LNCaP clone FGC (cell line): Measurements from ENCODE around the gene DHRSX.

ENCODE experiments used
- DNase-seq: peaks from one replicate; pipeline ENCODE4 v3.0.0-alpha.2; 2011; ENCODE audit warnings: low read depth
- H3K4me3 ChIP-seq: 2 replicates; pipeline ENCODE4 v1.5.1; 2011; ENCODE audit warnings: mild to moderate bottlenecking, low read depth, low read length, control low read depth
- CTCF ChIP-seq: IDR thresholded peaks from 2 replicates; pipeline ENCODE4 v1.5.1; 2012; ENCODE audit warnings: mild to moderate bottlenecking; ENCODE audit not compliant: control insufficient read depth, insufficient read depth; ENCODE audit errors: extremely low read depth

Gene DHRSX

GRCh38 chrX:2432298-2432863 is 68.4 kb downstream of the DHRSX start:
- no peak for TF ChIP-seq CTCF
- H3K4me3 ChIP-seq = no peak overlapping the region
- no peak for DNase-seq

GRCh38 chrX:2430265-2430825 is 70.4 kb downstream of the DHRSX start:
- H3K4me3 ChIP-seq = no peak overlapping the region
- no peak for DNase-seq
- no peak for TF ChIP-seq CTCF

GRCh38 chrX:2427737-2428136 is 73.0 kb downstream of the DHRSX start:
- no peak for TF ChIP-seq CTCF
- no peak overlapping the region for H3K4me3 ChIP-seq
- no peak for DNase-seq

GRCh38 chrX:2427147-2427546 is 73.6 kb downstream of the DHRSX start:
- H3K4me3 ChIP-seq = no peak overlapping the region
- no peak for TF ChIP-seq CTCF
- DNase-seq = no peak

GRCh38 chrX:2426289-2426882 is 74.4 kb downstream of the DHRSX start:
- TF ChIP-seq CTCF = no peak
- no peak overlapping the region for H3K4me3 ChIP-seq
- DNase-seq = no peak

GRCh38 chrX:2425286-2426071 is 75.3 kb downstream of the DHRSX start:
- DNase-seq = no peak
- H3K4me3 ChIP-seq = no peak overlapping the region
- TF ChIP-seq CTCF = no peak
